T-helper 17 cell (primary cell): ENCODE measurements around the gene PFKFB1. TPM values are rescaled to one million over a fixed set of nuclear protein-coding genes. Genes with fewer than 3 reads are reported as not detected.

Experiments used
- ATAC-seq: fragments of 150-1000 bp; cut with Tn5 transposase; 2 replicates; pipeline ENCODE4 v1.10.0; 2021; ENCODE audit warnings: mild to moderate bottlenecking, moderate library complexity
- DNase-seq, 3 donors: peaks; one replicate each; pipeline versions ENCODE4 v3.0.0 to v3.0.0-alpha.2; 2020 to 2021
- H3K9me3 ChIP-seq: one replicate; pipeline ENCODE4 v1.7.0; 2013; ENCODE audit warnings: low read length, mild to moderate bottlenecking; ENCODE audit not compliant: control insufficient read depth, poor library complexity, severe bottlenecking
- H3K27ac Mint-ChIP-seq: one replicate; pipeline ENCODE4 v1.8.0; 2022; ENCODE audit warnings: mild to moderate bottlenecking, moderate library complexity, mixed read lengths
- H3K27me3 Mint-ChIP-seq: one replicate; pipeline ENCODE4 v1.8.0; 2022; ENCODE audit warnings: mixed read lengths
- H3K36me3 Mint-ChIP-seq: one replicate; pipeline ENCODE4 v1.8.0; 2022; ENCODE audit warnings: low read depth, mixed read lengths
- H3K4me1 Mint-ChIP-seq: one replicate; pipeline ENCODE4 v1.8.0; 2022; ENCODE audit warnings: mild to moderate bottlenecking, mixed read lengths
- H3K4me3 Mint-ChIP-seq: one replicate; pipeline ENCODE4 v1.8.0; 2022; ENCODE audit warnings: mild to moderate bottlenecking, moderate library complexity, mixed read lengths
- total RNA-seq, 4 donors: library from RNA in 2 of 4; stranded (reverse) in 2 of 4; gene quantifications; one replicate each; pipeline ENCODE4 v1.2.3 and lab custom pipeline; 2022 to 2026

The PFKFB1 gene
- total RNA-seq, 2 donors from 2014 or later, result 0.27 to 0.42 TPM

DNA sequence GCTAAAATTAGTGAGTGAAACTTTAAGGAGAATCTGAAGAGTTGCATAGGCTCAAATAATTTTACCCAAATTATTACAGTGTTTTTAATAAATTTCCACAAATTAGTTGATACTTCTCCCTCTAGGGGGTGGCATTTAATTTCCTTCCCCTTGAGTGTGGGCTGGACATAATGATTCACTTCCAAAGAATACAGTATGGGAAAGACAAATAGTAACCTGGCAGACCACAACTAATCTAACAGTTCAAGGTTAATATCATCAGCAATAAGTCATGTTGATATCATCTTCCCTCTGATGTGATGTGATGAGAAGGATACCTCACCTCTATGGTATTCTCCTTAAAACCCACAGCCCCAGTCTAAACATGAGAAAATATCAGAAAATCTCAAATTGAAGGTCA is 15.5 kb downstream of the PFKFB1 start:
- no peak for ATAC-seq
- Mint-ChIP-seq H3K27ac (no peak overlapping the region), H3K27me3 (no peaks in the 10 kb centered on the region), H3K4me3 (no peak overlapping the region), H3K36me3 (no peaks in the 10 kb centered on the region), H3K4me1 (no peaks in the 10 kb centered on the region)
- DNase-seq, result no peak
- H3K9me3 ChIP-seq, result no peaks in the 10 kb centered on the region

DNA sequence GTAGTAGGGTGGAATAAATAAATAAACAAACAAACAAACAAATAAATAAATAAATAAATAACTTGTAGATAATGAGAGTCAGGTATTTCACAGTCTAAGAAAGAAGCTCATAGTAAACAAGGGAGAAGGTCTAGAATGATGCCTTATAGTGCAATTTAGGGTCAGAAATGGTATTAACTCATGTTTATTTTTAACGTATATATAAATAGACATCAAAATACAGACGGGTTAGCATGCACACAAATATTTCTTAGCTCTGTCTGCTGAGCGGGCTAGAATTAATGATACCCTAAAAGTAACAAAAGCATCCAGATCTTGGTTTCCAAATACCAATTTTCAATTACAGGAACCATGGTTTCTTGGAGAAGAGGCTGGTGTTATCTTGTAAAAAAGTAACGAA is 16.6 kb downstream of the PFKFB1 start:
- Mint-ChIP-seq H3K36me3 (peaks cover 2% of the 10 kb centered on the region), H3K27me3 (no peaks in the 10 kb centered on the region), H3K4me3 (no peak overlapping the region), H3K27ac (no peak overlapping the region), H3K4me1 (no peaks in the 10 kb centered on the region)
- ATAC-seq (no peak), DNase-seq (no peak)
- H3K9me3 ChIP-seq, result no peaks in the 10 kb centered on the region

DNA sequence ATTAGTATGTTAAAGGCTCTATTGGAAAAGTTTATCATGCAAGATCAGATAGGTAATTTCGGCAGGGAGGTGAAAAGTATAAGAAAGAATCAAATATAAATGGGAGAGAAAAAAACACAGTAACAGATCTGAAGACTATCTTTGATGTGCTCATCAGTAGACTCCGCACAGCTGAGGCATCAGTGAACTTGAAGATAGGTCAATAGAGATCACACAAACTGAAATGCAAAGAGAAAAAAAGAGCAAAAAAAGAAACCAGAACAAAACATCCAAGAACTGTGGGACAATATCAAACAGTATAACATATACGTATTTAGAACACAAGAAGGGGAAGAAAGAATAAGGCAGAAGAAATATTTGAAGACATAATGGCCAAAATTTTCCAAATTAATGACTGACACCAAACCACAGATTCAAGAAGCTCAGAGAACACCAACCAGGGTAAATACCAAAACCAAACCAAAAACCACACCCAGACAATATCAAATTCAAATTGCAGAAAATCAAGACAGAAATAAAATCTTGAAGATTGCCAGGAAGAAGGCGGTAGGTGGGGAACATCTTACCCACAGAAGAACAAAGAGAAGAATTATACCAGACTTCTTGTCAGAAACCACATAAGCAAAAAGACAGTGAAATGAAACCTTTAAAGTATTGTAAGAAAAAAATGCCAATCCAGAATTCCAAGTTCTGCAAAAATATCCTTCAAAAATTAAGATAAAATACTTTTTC is 29.1 kb downstream of the PFKFB1 start:
- Mint-ChIP-seq H3K36me3 (no peaks in the 10 kb centered on the region), H3K27ac (no peak overlapping the region), H3K4me3 (peak overlapping the region; percentile 68), H3K4me1 (peaks cover 10% of the 10 kb centered on the region), H3K27me3 (no peaks in the 10 kb centered on the region)
- H3K9me3 ChIP-seq, result no peaks in the 10 kb centered on the region
- DNase-seq (no peak), ATAC-seq (peak; percentile 40)

- no peak for DNase-seq
- Mint-ChIP-seq H3K4me3 (no peak overlapping the region), H3K27ac (no peak overlapping the region), H3K4me1 (peaks cover 8% of the 10 kb centered on the region), H3K36me3 (no peaks in the 10 kb centered on the region), H3K27me3 (no peaks in the 10 kb centered on the region)
- ATAC-seq, result no peak
- H3K9me3 ChIP-seq, result no peaks in the 10 kb centered on the region
Observed at GRCh38 chrX:54961750-54962149, 32.2 kb downstream of the PFKFB1 start.

DNA sequence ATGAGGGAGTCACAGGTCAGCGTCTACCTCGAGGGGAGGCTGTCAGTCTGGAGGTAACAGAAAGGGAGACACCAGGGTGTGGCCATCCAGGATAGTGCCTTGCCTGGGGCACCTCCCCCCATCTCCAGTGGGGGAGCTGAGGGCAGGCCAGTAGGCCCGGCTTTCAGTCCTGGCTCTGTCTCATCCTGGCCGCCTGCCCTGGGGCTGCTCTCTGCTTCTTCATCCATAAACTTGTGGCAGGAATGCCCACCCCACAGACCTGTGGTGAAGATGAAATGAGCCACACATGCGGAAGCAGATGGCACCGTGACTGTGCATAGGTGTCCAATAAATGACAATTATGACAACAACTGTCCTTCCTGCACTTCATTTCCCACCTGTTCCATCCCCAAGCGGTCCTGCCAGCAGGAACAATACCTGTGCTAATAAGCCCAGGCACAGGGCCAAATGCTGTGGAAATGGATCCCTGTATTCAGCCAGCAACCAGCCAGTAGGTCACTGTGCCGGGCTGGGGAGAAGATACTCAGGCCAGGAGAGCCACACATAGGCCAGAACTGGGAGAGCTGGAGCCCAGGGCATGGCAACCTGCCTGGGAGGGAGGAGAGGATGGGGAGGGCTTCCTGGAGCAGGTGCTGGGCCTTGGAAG is 43.1 kb downstream of the PFKFB1 start:
- no peaks in the 10 kb centered on the region for H3K36me3 Mint-ChIP-seq
- no peak overlapping the region for H3K4me3 Mint-ChIP-seq
- no peaks in the 10 kb centered on the region for H3K9me3 ChIP-seq
- ATAC-seq (no peak), DNase-seq (no peak)
- H3K27me3 Mint-ChIP-seq, result no peaks in the 10 kb centered on the region
- no peak overlapping the region for H3K27ac Mint-ChIP-seq
- H3K4me1 Mint-ChIP-seq, result no peaks in the 10 kb centered on the region

DNA sequence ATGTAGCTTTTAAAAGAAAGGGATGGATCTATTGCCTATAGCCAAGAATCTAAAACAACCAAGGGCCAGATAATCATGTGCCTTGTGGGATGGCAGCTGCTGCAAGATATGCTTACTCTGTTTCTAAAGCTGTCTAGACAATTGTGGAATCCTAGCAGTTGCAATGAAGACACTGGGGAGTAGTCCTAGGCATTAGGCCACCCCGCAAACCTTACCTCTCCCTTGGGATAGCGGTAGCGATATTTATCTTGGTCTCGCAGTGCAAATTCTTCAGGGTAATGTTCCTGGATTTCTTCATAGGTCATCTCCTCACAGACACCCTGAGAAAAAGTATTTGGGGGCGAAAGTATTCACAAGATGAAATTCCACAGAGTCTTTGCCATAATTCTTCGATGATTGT is 48.8 kb downstream of the PFKFB1 start:
- Mint-ChIP-seq H3K4me1 (no peaks in the 10 kb centered on the region), H3K36me3 (no peaks in the 10 kb centered on the region), H3K27ac (no peak overlapping the region), H3K27me3 (no peaks in the 10 kb centered on the region), H3K4me3 (no peak overlapping the region)
- no peaks in the 10 kb centered on the region for H3K9me3 ChIP-seq
- DNase-seq (no peak), ATAC-seq (no peak)

DNA sequence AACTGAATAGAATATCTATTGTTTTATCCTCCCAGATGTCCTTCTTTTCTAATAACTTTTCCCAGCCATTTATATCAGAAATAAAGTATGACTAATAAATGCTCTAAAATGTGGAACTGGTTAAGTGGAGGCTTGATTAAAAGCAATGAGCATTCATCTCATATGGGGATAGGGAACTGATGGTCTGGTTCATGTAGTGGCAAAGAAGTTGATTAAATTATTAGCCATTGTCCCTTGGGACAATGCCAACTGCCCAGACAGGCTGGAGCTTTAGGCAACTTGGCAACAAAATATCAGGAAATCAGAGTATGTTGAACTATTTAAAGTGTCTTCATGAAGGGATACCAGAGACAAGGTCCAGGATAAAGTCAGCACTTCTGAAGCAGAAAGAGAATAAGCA is 49.2 kb downstream of the PFKFB1 start:
- Mint-ChIP-seq H3K36me3 (no peaks in the 10 kb centered on the region), H3K4me1 (no peaks in the 10 kb centered on the region), H3K27ac (no peak overlapping the region), H3K27me3 (no peaks in the 10 kb centered on the region), H3K4me3 (no peak overlapping the region)
- no peaks in the 10 kb centered on the region for H3K9me3 ChIP-seq
- no peak for ATAC-seq
- no peak for DNase-seq

DNA sequence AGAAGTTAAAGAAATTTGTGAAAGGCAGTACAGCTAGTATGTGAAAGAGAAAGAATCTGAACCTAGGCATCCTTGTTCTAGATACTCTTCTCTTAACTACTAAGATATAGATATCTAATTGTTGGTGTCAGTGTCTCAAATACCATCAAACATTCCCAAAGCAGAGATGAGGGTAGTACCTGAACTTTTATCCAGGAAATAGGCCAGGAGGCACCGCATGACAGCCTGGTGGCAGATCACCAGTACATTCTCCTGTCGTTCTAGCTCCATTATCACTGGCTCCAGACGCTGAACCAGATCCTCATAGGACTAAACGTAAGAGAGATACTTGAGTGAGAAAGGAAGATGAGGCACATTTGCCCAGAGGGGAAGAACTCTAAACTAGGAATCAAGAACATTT is 56.6 kb downstream of the PFKFB1 start:
- Mint-ChIP-seq H3K4me1 (no peaks in the 10 kb centered on the region), H3K27ac (no peak overlapping the region), H3K36me3 (peaks cover 2% of the 10 kb centered on the region), H3K4me3 (no peak overlapping the region), H3K27me3 (no peaks in the 10 kb centered on the region)
- DNase-seq (no peak), ATAC-seq (no peak)
- H3K9me3 ChIP-seq, result no peaks in the 10 kb centered on the region

DNA sequence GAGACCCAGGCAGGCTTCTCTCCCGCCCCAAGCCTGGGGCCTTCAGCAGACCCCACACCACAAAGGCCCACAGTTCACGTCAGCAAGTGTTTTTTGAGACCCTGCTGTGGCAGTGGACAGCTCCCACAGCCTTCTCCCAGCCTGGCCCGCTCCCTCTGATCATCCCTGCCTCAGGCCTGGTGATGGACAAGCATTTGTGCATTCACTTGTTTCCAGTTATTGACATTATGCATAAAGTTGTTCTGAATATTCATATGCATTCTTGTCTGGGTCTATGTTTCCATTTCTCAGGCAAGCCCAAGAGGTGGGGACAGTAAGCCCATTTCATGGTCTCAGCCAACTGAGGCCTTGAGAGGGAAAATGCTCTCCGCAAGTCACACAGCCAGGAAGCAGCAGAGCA is 58.7 kb downstream of the PFKFB1 start:
- no peaks in the 10 kb centered on the region for H3K4me1 Mint-ChIP-seq
- H3K9me3 ChIP-seq, result no peaks in the 10 kb centered on the region
- no peak overlapping the region for H3K4me3 Mint-ChIP-seq
- no peak for ATAC-seq
- no peaks in the 10 kb centered on the region for H3K27me3 Mint-ChIP-seq
- no peak overlapping the region for H3K27ac Mint-ChIP-seq
- H3K36me3 Mint-ChIP-seq, result peaks cover 2% of the 10 kb centered on the region
- DNase-seq, result no peak

- DNase-seq (no peak), ATAC-seq (no peak)
- H3K27ac Mint-ChIP-seq, result no peak overlapping the region
- no peak overlapping the region for H3K4me3 Mint-ChIP-seq
- H3K4me1 Mint-ChIP-seq, result no peaks in the 10 kb centered on the region
- no peaks in the 10 kb centered on the region for H3K9me3 ChIP-seq
- peaks cover 2% of the 10 kb centered on the region for H3K36me3 Mint-ChIP-seq
- H3K27me3 Mint-ChIP-seq, result no peaks in the 10 kb centered on the region
Observed at GRCh38 chrX:54934890-54935289, 59.1 kb downstream of the PFKFB1 start.

DNA sequence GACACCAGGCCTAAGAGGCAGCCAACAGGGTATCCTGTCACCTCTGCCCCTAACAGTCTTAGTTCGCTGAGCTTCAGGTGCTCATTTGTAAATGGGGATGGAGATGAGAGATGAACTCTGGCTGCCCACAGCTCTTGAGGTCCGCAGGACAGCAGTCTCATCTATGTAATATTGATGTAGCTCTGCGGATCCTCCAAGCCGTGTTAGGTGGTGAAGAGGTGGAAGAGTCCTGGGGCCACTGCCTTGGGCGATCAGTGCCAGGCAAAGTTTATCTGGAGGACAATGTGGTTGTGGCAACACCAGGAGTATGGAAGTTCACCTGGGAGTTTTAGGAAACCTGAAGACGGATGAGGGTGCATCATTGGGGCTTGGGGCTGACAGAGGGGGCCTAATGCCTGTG is 59.9 kb downstream of the PFKFB1 start:
- DNase-seq (no peak), ATAC-seq (no peak)
- no peak overlapping the region for H3K4me3 Mint-ChIP-seq
- H3K4me1 Mint-ChIP-seq, result no peaks in the 10 kb centered on the region
- no peaks in the 10 kb centered on the region for H3K9me3 ChIP-seq
- no peaks in the 10 kb centered on the region for H3K27me3 Mint-ChIP-seq
- peaks cover under 1% of the 10 kb centered on the region for H3K36me3 Mint-ChIP-seq
- H3K27ac Mint-ChIP-seq, result no peak overlapping the region

GRCh38 chrX:54933150-54933826 is 60.7 kb downstream of the PFKFB1 start:
- Mint-ChIP-seq H3K4me3 (no peak overlapping the region), H3K4me1 (no peaks in the 10 kb centered on the region), H3K36me3 (no peaks in the 10 kb centered on the region), H3K27me3 (no peaks in the 10 kb centered on the region), H3K27ac (no peak overlapping the region)
- H3K9me3 ChIP-seq, result no peaks in the 10 kb centered on the region
- ATAC-seq (no peak), DNase-seq (no peak)

DNA sequence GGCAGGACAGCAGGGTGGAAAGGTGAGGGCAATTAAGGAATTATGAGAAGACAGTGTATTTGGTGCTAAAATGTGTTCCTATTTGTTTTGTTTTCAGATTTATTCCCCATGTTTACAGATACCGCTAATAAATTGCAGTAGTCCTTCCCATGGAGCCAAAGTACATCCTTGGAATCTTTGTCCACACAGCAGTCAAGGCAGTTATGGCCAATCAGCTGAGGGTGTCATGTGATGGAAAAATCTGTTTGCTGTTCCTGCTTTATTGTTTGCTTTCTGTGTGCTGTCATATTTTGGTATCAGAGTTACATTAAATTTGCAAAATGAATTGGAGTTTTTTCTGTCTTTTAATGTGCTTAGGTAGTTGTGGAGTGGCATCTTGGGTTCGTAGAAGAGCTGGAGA is 62.9 kb downstream of the PFKFB1 start:
- Mint-ChIP-seq H3K36me3 (no peaks in the 10 kb centered on the region), H3K27ac (no peak overlapping the region), H3K27me3 (no peaks in the 10 kb centered on the region), H3K4me1 (no peaks in the 10 kb centered on the region), H3K4me3 (no peak overlapping the region)
- no peaks in the 10 kb centered on the region for H3K9me3 ChIP-seq
- DNase-seq (no peak), ATAC-seq (no peak)
